ENCODE measurements around the gene PHF20.
"Not testable (repeated sequence)": the region's sequence is repeated elsewhere in the genome, so short reads cannot be mapped to it uniquely, and the experiment has no call there.

Gene PHF20

GRCh38 chr20:35968930-35969329 is 197.1 kb downstream of the PHF20 start:
- no peak for DNase-seq (ENCODE audit: low read depth in 4 of 4, low spot score in 1 of 4)

- no peak for DNase-seq (ENCODE audit: low read depth in 4 of 4, low spot score in 1 of 4)
These were observed 200.2 kb downstream of the PHF20 start for GRCh38 chr20:35971981-35972380.

DNA sequence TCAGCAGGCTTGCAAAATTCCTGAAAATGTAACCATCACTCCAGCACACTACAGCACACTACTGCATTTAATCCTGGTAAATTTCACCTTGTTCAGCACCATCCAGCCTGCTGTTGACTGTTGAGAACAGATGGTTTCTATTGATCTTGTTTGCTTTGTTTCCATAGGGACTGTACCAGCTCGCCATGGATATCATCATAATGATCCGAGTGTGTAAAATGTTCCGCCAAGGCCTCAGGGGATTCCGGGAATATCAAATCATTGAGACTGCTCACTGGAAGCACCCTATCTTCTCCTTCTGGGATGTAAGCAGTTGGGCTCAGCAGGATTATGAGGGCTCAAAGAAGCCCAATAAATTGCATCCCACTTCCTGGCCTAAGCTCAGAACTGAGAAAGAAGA is 200.6 kb downstream of the PHF20 start:
- DNase-seq (ENCODE audit: low read depth in 4 of 4, low spot score in 1 of 4): no peak

- DNase-seq (ENCODE audit: low read depth in 4 of 4, low spot score in 1 of 4): no peak
These were observed 202.4 kb downstream of the PHF20 start for GRCh38 chr20:35974256-35974655.

DNA sequence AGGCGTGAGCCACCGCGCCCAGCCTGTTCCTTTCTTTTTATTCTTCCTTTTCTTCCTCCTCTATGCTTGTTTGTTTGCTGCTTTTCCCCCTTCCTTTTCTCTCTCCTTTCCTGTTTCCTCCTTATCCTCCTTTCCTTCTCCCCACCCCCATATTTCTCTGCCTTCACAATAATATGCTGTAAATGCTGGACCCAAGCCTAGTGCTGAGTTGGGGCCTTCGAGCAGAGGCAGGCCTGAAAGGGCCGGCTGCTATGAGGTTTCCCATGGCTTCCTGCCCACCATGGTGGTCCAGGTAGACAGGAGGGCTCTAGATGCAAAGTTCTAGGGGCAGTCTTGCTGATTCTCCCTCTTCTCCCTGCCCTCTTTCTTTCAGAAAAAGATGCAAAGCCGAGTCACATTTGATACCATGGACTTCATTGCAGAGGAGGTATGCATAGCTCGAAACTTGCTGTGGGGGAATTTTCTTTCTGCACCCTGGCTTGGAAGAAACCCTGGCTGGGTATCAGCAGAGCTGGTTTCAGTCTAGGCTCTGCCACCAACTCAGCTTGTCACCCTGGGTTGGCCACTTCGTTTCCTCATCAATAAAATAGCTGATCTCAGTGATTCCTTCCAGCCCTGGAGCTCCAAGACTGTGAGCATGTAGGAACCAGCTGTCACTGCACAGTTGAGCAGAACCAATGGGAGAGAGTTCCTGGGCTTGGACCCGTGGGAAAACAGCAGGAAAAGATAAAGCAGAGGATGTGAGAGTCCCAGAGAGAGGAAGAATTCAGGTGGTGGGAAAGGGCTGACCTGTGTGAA is 204.0 kb downstream of the PHF20 start:
- DNase-seq (ENCODE audit: low read depth in 4 of 4, low spot score in 1 of 4): no peak

- no peak for DNase-seq (ENCODE audit: low read depth in 4 of 4, low spot score in 1 of 4)
These were observed 206.3 kb downstream of the PHF20 start for GRCh38 chr20:35978041-35978513.

DNA sequence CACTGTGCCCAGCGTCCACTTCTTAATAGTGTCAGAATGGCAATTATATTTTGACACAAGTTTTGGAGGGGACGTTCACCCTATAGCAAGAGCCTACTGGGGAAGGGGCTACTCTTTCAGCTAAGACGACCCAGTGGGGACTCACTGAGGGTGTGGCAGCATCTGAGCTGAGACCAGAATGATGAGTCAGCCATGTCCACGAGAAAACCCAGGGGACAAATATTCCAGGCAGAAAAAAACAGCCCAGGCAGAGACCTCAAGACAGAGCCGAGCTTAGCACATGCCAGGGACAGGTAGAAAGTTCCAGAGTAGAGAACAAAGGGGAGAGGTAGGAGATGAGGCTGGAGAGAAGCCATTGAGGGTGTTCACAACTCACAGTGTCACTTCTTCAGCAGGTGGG is 207.7 kb downstream of the PHF20 start:
- DNase-seq (ENCODE audit: low read depth in 4 of 4, low spot score in 1 of 4): no peak

GRCh38 chr20:35981969-35982368 is 210.2 kb downstream of the PHF20 start:
- no peak for DNase-seq (ENCODE audit: low read depth in 4 of 4, low spot score in 1 of 4)

DNA sequence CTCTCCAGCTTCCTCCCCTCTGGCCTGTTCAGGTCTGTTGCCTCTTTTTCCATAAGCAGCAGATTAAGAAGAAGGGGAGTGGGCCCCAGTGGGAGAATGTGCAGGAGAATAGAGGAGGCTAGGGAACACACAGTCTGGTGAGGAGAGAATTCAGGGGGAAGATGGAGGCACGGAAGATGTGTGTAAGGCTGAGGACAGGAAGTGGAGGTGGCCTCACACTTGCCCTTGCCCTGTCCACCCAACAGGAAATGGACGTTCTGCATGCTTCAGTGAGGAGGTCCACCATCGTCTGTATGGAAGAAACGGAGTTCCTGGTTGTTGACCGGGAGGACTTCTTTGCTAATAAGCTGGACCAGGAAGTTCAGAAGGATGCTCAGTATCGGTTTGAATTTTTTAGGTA is 212.6 kb downstream of the PHF20 start:
- DNase-seq (ENCODE audit: low read depth in 4 of 4, low spot score in 1 of 4): no peak

DNA sequence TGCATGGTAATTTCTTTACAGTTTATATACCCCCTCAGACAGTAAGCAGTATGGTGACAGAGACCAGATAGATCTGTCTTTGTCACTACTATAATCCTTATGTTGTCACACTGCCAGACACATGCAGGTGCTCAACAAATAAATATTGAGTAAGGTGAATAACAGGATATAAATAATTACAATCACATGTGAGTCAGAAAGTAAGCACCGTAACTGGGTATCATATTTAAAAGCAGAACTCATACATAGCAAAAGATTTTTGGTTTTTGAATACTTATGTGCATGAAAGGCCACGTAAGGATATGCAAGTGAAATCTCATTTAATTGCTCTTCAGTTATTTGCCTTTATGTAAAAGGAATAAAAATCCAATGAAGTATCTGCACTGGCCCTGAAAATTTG is 214.0 kb downstream of the PHF20 start:
- no peak for DNase-seq (ENCODE audit: low read depth in 4 of 4, low spot score in 1 of 4)

DNA sequence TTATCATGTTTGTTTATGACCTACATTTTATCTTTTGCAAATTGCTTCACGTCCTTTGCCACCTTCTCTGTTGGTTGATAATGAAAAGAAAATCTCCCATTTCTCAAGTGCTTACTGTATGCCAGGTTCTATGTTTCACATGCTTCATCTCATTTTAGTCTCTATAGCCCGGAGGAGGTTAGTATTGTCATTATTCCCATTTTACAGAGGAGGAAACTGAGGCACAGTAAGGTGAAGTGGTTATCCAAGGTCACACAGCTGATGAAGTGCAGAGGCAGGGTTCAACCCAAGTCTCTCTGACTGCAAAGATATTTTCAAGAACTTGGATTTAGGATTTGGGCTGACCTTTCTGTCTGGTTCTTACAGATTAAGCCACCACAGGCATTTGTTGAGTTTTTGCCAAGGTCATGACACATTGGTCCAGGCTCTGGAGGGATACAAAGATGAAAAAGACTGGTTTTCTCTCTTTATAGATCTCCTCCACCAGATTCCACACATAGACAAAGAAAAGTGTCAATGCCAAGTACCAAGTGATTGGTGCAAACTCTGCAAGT is 217.2 kb downstream of the PHF20 start:
- DNase-seq (ENCODE audit: low read depth in 4 of 4, low spot score in 1 of 4): no peak

- DNase-seq (ENCODE audit: low read depth in 4 of 4, low spot score in 1 of 4): no peak
These were observed 219.4 kb downstream of the PHF20 start for GRCh38 chr20:35991142-35991771.

DNA sequence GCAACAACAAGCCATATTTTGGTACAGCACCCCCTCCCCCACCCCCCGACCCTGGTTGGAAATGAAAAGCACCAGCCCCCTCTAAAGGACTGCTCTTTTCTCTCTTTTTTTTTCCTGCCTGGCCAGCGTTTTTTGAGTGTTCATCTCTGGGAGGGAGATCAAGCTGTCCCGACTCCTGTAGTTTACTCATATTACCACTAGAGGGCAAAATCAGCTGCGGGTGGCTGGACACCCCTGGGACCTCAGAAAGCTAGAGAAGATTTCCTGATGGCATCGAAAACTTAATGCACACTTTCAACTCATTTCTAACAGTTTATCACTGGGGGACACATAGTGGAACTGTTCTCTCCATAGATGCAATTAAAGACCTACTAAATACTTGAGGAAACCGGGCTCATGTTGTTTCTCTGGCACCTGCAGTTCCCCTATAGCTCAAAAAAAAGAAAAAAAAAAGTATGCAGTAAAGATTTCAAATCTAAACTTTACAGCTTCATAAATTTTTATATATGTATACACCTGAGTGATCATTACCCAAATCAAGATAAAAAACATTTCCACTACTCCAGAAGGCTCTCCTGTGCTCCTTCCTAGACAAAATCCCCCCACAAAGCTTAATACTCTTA is 221.0 kb downstream of the PHF20 start:
- peak; percentile 4 to 25 (median 6) for DNase-seq (ENCODE audit: low read depth in 4 of 4, low spot score in 1 of 4)

DNA sequence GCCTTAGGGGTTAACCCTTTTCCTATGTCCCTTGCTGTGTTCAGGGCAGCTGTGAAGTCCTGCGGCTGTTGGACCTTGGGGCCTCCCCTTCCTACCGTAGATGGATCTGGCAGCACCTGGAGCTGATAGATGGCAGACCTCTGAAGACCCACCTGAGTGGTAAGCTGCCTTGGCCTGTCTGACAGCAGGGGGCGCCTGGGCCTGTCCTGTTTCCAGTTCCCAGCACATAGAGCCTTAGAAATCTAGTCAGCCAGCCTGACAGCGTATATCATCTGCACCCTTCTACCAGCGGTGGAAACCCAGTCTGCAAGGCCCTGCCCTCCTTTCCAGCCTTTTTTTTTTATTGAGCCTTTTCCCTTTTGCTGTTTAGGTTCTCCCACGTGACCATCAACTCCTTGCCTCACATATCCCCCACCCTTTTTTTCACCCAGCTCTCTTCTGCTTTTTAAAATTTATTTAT is 223.2 kb downstream of the PHF20 start:
- peak; percentile 59 to 73 (median 66) for DNase-seq (ENCODE audit: low read depth in 4 of 4, low spot score in 1 of 4)

GRCh38 chr20:35996492-35996891 is 224.7 kb downstream of the PHF20 start:
- not testable (repeated sequence) for DNase-seq (ENCODE audit: low read depth in 4 of 4, low spot score in 1 of 4)
